HL-60 (cell line): ENCODE measurements around the gene SMAD2.

Source experiments
- DNase-seq, 2 experiments: peaks; one replicate each; pipeline ENCODE4 v3.0.0-alpha.2; 2010 to 2020; ENCODE audit warnings: low read depth in 1 of 2, low spot score in 1 of 2
- H3K27ac ChIP-seq: fragments of 250-450 bp; sonication (Bioruptor Pico); replicated peaks from 2 replicates; pipeline ENCODE4 v1.5.1; 2020; ENCODE audit warnings: mild to moderate bottlenecking, moderate library complexity
- H3K27me3 ChIP-seq: fragments of 250-450 bp; sonication (Bioruptor Pico); 2 replicates; pipeline ENCODE4 v1.5.1; 2021; ENCODE audit warnings: mild to moderate bottlenecking, moderate library complexity; ENCODE audit not compliant: insufficient read depth, poor library complexity, severe bottlenecking
- H3K4me3 ChIP-seq: replicated peaks from 2 replicates; pipeline ENCODE4 v1.5.1; 2011; ENCODE audit warnings: mild to moderate bottlenecking, control low read depth, low read length; ENCODE audit not compliant: insufficient read depth
- CTCF ChIP-seq: IDR thresholded peaks from one replicate; pipeline ENCODE4 v1.5.1; 2011; ENCODE audit warnings: low read length, control low read depth, inconsistent platforms; ENCODE audit not compliant: insufficient read depth
- GABPA ChIP-seq: IDR thresholded peaks from 2 replicates; pipeline ENCODE4 v1.6.1; 2012; ENCODE audit warnings: low read depth
- POLR2AphosphoS5 ChIP-seq: IDR thresholded peaks from 2 replicates; pipeline ENCODE4 v1.6.1; 2012; ENCODE audit warnings: low read depth
- REST ChIP-seq: IDR thresholded peaks from 2 replicates; pipeline ENCODE4 v1.6.1; 2012; ENCODE audit warnings: low read depth; ENCODE audit not compliant: insufficient replicate concordance
- SPI1 ChIP-seq: IDR thresholded peaks from 2 replicates; pipeline ENCODE4 v1.6.1; 2012; ENCODE audit warnings: low read depth, mild to moderate bottlenecking, borderline replicate concordance

Gene SMAD2

GRCh38 chr18:47906408-47906807 lies 24.1 kb downstream of the SMAD2 start:
- H3K27me3 ChIP-seq = no peaks in the 10 kb centered on the region
- DNase-seq = no peak
- H3K4me3 ChIP-seq = no peak overlapping the region
- no peak overlapping the region for H3K27ac ChIP-seq
- TF ChIP-seq CTCF = no peak
- no peak for TF ChIP-seq REST
- TF ChIP-seq POLR2AphosphoS5 = no peak
- TF ChIP-seq SPI1 = no peak
- no peak for TF ChIP-seq GABPA

- Histone ChIP-seq H3K27me3 (no peaks in the 10 kb centered on the region), H3K27ac (no peak overlapping the region), H3K4me3 (no peak overlapping the region)
- no peak for DNase-seq
- TF ChIP-seq REST = no peak
- TF ChIP-seq SPI1 = no peak
- TF ChIP-seq CTCF = no peak
- TF ChIP-seq POLR2AphosphoS5 = no peak
- TF ChIP-seq GABPA = no peak
Measured at GRCh38 chr18:47903809-47904208, 26.6 kb downstream of the SMAD2 start.

- TF ChIP-seq REST = no peak
- TF ChIP-seq SPI1 = peak; percentile 98
- Histone ChIP-seq H3K4me3 (no peak overlapping the region), H3K27me3 (no peaks in the 10 kb centered on the region), H3K27ac (peak overlapping the region; percentile 44)
- peak; percentile 41 to 81 for DNase-seq
Measured at GRCh38 chr18:47901624-47902362, 28.7 kb downstream of the SMAD2 start.
